Measurements from ENCODE around the gene CEL.

DNA sequence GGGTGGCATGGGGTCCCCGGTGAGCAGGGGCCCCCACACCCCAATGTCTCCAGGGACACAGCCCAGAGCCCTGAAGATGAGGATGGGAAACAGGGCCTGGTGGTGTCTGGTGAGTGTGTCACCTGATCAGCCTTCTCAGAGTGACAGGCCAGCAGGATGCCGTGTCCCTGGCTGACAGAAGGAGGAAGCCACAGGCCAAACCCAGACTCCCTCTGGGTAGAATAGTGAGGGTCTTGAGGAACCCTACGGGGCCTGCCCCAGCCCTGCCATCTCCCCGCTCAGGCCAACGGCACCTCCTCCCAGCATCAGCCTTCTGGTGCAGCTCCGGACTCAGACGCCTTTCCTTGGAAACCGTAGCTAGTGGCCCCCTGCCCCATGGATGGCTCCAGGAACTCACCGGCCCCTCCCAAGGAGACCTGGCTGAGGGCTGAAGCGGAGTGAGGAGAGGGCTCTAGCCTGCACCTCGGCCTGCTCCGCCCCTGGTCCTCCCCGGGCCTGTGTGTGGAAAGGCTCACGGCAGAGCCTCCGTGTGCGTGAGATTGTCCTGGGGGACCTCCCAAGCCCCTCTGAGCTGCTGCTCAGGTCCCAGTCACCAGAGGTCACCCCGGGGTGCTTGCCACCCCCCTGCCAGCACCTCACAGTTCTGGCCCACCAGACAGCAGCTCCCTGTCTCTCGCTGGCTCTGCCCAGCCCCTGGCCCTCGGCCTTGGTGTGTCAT lies 53.3 kb downstream of the CEL start:
- TF ChIP-seq, protein P1, sequence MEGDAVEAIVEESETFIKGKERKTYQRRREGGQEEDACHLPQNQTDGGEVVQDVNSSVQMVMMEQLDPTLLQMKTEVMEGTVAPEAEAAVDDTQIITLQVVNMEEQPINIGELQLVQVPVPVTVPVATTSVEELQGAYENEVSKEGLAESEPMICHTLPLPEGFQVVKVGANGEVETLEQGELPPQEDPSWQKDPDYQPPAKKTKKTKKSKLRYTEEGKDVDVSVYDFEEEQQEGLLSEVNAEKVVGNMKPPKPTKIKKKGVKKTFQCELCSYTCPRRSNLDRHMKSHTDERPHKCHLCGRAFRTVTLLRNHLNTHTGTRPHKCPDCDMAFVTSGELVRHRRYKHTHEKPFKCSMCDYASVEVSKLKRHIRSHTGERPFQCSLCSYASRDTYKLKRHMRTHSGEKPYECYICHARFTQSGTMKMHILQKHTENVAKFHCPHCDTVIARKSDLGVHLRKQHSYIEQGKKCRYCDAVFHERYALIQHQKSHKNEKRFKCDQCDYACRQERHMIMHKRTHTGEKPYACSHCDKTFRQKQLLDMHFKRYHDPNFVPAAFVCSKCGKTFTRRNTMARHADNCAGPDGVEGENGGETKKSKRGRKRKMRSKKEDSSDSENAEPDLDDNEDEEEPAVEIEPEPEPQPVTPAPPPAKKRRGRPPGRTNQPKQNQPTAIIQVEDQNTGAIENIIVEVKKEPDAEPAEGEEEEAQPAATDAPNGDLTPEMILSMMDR (IDR thresholded peaks at IDR 0.05), result no peak
- TF ChIP-seq POLR2A (IDR thresholded peaks at IDR 0.05) (no peak), POLR2AphosphoS5 (IDR thresholded peaks at IDR 0.05) (no peak), EP300 (IDR thresholded peaks at IDR 0.05) (no peak)
